ENCODE data around the gene ITGAX. TPM values are rescaled to one million over a fixed set of nuclear protein-coding genes. Genes with fewer than 3 reads are reported as not detected.
A peak's percentile ranks its signal among the peaks of the same experiment; 100 is the strongest.
"Not testable (repeated sequence)": the region's sequence is repeated elsewhere in the genome, so short reads cannot be mapped to it uniquely, and the experiment has no call there.

ITGAX gene
- total RNA-seq (2014; rRNA removed; shearing (Covaris generic)) (not detected in 2 replicates), polyA plus RNA-seq (2016; fragmentation: Nextera tagmentation; extraction: Ambion mirVana) (not detected in 2 replicates)

DNA sequence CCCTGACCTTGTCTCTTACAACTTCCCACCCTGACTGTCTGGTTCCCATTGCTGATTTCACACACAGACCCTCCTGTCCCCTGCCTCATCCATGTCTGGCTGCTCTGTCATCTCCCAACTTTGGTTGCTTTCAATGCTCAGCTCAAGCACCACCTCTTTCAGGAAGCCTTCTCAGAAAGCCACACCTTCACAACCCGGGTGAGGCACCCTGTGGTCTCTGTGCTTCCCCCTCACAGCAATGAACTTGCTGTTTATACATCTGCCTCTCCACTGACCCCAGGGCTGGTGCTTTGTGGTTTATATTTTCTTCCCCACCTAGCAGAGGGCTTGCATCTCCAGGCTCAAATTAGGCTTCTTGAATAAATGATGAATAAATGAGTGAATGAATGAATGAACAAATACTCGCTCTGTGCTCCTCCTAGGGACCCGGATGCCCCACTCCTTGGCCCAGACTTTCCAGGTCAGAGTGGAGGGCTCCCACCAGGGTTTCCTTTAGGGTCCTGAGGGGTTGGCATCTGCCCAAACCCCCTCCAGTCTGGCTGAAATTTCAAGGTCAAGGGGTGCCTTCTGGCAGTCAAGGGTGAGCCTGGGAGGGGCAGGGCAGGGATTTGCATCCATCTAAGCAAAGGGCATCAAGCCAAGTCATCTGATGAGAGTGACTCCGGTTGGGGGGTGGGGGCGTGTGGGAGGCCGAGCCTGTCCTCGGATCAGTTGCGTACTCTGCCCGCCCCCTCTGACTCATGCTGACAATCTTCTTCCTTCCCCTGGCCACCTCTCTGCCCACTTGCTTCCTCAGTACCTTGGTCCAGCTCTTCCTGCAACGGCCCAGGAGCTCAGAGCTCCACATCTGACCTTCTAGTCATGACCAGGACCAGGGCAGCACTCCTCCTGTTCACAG is at the start of gene ITGAX:
Gene ITGAX (plus strand): TSS at position 783 of the 898 bp plus-strand sequence. CDS start 79 bp downstream, at position 862.
- Histone ChIP-seq H3K9me2 (ENCODE audit: insufficient read depth) (no peaks in the 10 kb centered on the region), H3F3A (ENCODE audit: insufficient read depth) (no peaks in the 10 kb centered on the region), H3K27me3 (replicated peaks; ENCODE audit: insufficient read depth) (no peaks in the 10 kb centered on the region), H3K9ac (no peak within 1 kb of the TSS), H4K20me1 (ENCODE audit: insufficient read depth) (no peaks in the 10 kb centered on the region), H3K36me3 (ENCODE audit: low read depth) (no peaks in the 10 kb centered on the region), H2AFZ (no peak within 1 kb of the TSS), H3K79me2 (ENCODE audit: insufficient read depth) (no peaks in the 10 kb centered on the region), H3K4me3 (no peak within 1 kb of the TSS), H3K9me3 (ENCODE audit: low read depth) (no peaks in the 10 kb centered on the region), H3K4me1 (ENCODE audit: insufficient read depth) (no peaks in the 10 kb centered on the region), H3K27ac (no peak within 1 kb of the TSS), H3K4me2 (ENCODE audit: unreplicated experiment) (no peak within 1 kb of the TSS)
- DNase-seq: peak; percentile 46
- in situ Hi-C loops (cut with MboI): no loop called here
- no peak for TF ChIP-seq EZH2 (IDR thresholded peaks at IDR 0.05; ENCODE audit: insufficient read depth, poor library complexity, severe bottlenecking)
- no peak for TF ChIP-seq EZH2phosphoT487 (IDR thresholded peaks at IDR 0.05; ENCODE audit: insufficient read depth, low read depth)
- 22% methylated on average over 10 of the region's 10 CpGs for WGBS, 2 experiments (ENCODE audit: low coverage in 1 of 2, low lambda C conversion rate in 2 of 2, missing lambda C conversion rate in 2 of 2)

DNA sequence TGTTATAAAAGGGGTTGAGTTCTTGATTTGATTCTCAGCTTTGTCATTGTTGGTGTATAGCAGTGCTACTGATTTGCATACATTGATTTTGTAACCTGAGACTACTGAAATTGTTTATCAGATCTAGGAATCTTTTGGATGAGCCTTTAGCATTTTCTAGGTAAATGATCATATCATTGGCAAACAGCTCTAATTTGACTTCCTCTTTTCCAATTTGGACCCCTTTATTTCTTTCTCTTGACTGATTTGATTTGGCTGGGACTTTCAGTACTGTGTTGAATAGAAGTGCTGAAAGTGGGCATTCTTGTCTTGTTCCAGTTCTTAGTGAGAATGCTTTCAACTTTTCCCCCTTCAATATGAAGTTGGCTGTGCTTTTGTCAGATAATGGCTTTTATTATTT is 49.8 kb upstream of the ITGAX start:
- in situ Hi-C loops (cut with MboI): no loop called here
- no peak overlapping the region for H3K4me3 ChIP-seq
- H3K36me3 ChIP-seq (ENCODE audit: low read depth): no peaks in the 10 kb centered on the region
- TF ChIP-seq EZH2phosphoT487 (IDR thresholded peaks at IDR 0.05; ENCODE audit: insufficient read depth, low read depth) (no peak), EZH2 (IDR thresholded peaks at IDR 0.05; ENCODE audit: insufficient read depth, poor library complexity, severe bottlenecking) (no peak)
- no peaks in the 10 kb centered on the region for H3K9me2 ChIP-seq (ENCODE audit: insufficient read depth)
- no peaks in the 10 kb centered on the region for H3K4me1 ChIP-seq (ENCODE audit: insufficient read depth)
- H3K27ac ChIP-seq: no peak overlapping the region
- no peaks in the 10 kb centered on the region for H3K79me2 ChIP-seq (ENCODE audit: insufficient read depth)
- no peak for DNase-seq
- H3K9ac ChIP-seq: no peak overlapping the region
- no peak overlapping the region for H3K4me2 ChIP-seq (ENCODE audit: unreplicated experiment)
- H2AFZ ChIP-seq: no peak overlapping the region
- no peaks in the 10 kb centered on the region for H4K20me1 ChIP-seq (ENCODE audit: insufficient read depth)
- H3K27me3 ChIP-seq (replicated peaks; ENCODE audit: insufficient read depth): no peaks in the 10 kb centered on the region; the same call in 1 of the 2 replicates
- H3K9me3 ChIP-seq (ENCODE audit: low read depth): no peaks in the 10 kb centered on the region
- no peaks in the 10 kb centered on the region for H3F3A ChIP-seq (ENCODE audit: insufficient read depth)

DNA sequence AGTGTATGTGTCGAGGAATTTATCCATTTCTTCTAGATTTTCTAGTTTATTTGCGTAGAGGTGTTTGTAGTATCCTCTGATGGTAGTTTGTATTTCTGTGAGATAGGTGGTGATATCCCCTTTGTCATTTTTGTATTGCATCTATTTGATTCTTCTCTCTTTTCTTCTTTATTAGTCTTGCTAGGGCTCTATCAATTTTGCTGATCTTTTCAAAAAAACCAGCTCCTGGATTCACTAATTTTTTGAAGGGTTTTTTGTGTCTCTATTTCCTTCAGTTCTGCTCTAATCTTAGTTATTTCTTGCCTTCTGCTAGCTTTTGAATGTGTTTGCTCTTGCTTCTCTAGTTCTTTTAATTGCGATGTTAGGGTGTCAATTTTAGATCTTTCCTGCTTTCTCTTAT is 46.6 kb upstream of the ITGAX start:
- not testable (repeated sequence) for H3K36me3 ChIP-seq (ENCODE audit: low read depth); H3K27me3 ChIP-seq (replicated peaks; ENCODE audit: insufficient read depth); DNase-seq

DNA sequence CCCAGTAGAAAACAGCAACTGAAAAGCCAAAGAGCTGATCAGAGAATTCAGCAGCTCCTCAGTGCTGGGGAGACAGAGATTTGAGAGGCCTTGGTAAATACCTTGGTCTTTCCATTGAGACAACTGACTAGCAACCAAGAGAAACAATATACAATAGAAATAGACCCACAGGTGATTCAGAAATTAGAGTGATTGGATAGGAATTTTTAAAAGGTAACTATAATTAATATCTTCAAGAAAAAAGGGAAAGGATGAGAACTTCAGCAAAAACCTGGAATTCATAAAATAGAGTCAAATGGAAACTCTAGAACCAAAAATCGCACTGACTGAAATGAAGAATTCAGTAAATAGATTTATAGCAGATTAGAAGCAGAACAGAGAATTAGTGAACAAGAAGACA is 32.5 kb upstream of the ITGAX start:
- H3F3A ChIP-seq (ENCODE audit: insufficient read depth): no peaks in the 10 kb centered on the region
- H3K4me3 ChIP-seq: no peak overlapping the region
- H3K4me2 ChIP-seq (ENCODE audit: unreplicated experiment): no peak overlapping the region
- no peaks in the 10 kb centered on the region for H4K20me1 ChIP-seq (ENCODE audit: insufficient read depth)
- H2AFZ ChIP-seq: no peak overlapping the region
- no peaks in the 10 kb centered on the region for H3K9me3 ChIP-seq (ENCODE audit: low read depth)
- no peaks in the 10 kb centered on the region for H3K36me3 ChIP-seq (ENCODE audit: low read depth)
- H3K9ac ChIP-seq: no peak overlapping the region
- H3K79me2 ChIP-seq (ENCODE audit: insufficient read depth): no peaks in the 10 kb centered on the region
- in situ Hi-C loops (cut with MboI): no loop called here
- no peaks in the 10 kb centered on the region for H3K4me1 ChIP-seq (ENCODE audit: insufficient read depth)
- H3K9me2 ChIP-seq (ENCODE audit: insufficient read depth): no peaks in the 10 kb centered on the region
- 2 to 19% methylated on average over 1 of the region's 1 CpG for WGBS, 2 experiments (ENCODE audit: low coverage in 1 of 2, low lambda C conversion rate in 2 of 2, missing lambda C conversion rate in 2 of 2)
- no peak overlapping the region for H3K27ac ChIP-seq
- H3K27me3 ChIP-seq (replicated peaks; ENCODE audit: insufficient read depth): no peaks in the 10 kb centered on the region; the same call in 1 of the 2 replicates
- DNase-seq: no peak
- no peak for TF ChIP-seq EZH2 (IDR thresholded peaks at IDR 0.05; ENCODE audit: insufficient read depth, poor library complexity, severe bottlenecking)
- TF ChIP-seq EZH2phosphoT487 (IDR thresholded peaks at IDR 0.05; ENCODE audit: insufficient read depth, low read depth): no peak

More for the DNA sequence above, 46.6 kb upstream of the ITGAX start:
- H3F3A ChIP-seq (ENCODE audit: insufficient read depth); H3K9me2 ChIP-seq (ENCODE audit: insufficient read depth); H4K20me1 ChIP-seq (ENCODE audit: insufficient read depth); H3K4me3 ChIP-seq; in situ Hi-C loops (cut with MboI); H3K9ac ChIP-seq; H3K4me1 ChIP-seq (ENCODE audit: insufficient read depth); H3K27ac ChIP-seq; H2AFZ ChIP-seq; H3K79me2 ChIP-seq (ENCODE audit: insufficient read depth); H3K4me2 ChIP-seq (ENCODE audit: unreplicated experiment); H3K9me3 ChIP-seq (ENCODE audit: low read depth): not testable (repeated sequence)
- 43 to 44% methylated on average over 3 of the region's 3 CpGs for WGBS, 2 experiments (ENCODE audit: low coverage in 1 of 2, low lambda C conversion rate in 2 of 2, missing lambda C conversion rate in 2 of 2)

Data from GM23248 (cell line).